Measurements from ENCODE around the gene CABLES1. TPM values are rescaled to one million over a fixed set of nuclear protein-coding genes. Genes with fewer than 3 reads are reported as not detected.

Gene CABLES1
- total and polyA plus RNA-seq, 2 of the 8 experiments (the other 6 are each of a cell fraction or from before 2014, with no cell fraction given) = 9.2 to 26.4 TPM

GRCh38 chr18:23189768-23190661, 54.7 kb downstream of the CABLES1 start (continued):
- no peak for TF ChIP-seq CHD7 (IDR thresholded peaks at IDR 0.05; ENCODE audit: insufficient replicate concordance, low read length)
- no peak for TF ChIP-seq HDAC2 (IDR thresholded peaks at IDR 0.05; ENCODE audit: borderline replicate concordance in 1 of 2, low read depth in 2 of 2, low read length in 2 of 2)
- no peak for TF ChIP-seq TAF7 (optimal IDR thresholded peaks at IDR 0.05; ENCODE audit: borderline replicate concordance, low read depth, low read length)
- TF ChIP-seq ATF2 (IDR thresholded peaks at IDR 0.05; ENCODE audit: low read length) = no peak
